Measurements from ENCODE around the gene ACR. TPM values are rescaled to one million over a fixed set of nuclear protein-coding genes. Genes with fewer than 3 reads are reported as not detected.

ACR gene
- total RNA-seq, 1 donor = not detected

DNA sequence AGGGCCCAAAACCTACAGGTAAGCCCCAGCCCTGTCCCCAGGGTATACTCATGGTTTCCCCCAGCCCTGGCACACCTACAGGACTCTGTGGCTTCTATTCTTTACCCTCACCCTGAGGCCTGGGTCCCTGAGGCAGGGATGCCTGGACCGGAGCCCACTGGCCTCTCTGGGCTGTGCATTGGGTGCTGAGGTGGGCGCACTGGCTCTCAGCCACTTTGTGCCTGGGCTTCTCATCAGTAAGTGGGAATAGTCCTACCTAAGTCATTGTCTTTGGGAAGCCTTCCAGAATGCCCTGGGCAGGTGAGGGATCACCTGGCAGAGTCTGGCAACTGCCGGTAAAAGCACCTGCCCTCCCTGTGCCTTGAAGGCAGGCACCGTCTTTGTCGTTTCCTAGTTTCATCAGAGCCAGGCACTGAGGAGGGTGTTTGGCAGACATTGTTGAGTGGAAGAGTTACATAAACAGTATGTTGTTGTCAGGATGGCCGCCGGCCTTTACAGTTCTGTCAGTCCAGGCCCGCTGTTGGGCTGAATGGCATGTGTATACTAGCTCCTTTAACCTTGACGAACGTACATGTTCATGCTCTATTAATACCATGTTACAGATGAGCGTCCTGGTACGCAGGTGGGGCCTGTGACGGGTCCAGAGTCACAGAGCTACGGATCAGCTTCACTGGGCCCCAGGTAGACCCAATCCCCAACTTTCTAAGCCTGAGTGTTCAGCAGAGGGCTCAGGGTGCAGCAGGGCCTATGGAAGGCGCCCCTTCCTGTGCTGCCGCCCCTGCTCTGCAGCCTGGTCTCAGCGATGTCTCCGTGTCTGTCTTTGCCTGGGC is 42.4 kb upstream of the ACR start:
- TF ChIP-seq, protein P1, sequence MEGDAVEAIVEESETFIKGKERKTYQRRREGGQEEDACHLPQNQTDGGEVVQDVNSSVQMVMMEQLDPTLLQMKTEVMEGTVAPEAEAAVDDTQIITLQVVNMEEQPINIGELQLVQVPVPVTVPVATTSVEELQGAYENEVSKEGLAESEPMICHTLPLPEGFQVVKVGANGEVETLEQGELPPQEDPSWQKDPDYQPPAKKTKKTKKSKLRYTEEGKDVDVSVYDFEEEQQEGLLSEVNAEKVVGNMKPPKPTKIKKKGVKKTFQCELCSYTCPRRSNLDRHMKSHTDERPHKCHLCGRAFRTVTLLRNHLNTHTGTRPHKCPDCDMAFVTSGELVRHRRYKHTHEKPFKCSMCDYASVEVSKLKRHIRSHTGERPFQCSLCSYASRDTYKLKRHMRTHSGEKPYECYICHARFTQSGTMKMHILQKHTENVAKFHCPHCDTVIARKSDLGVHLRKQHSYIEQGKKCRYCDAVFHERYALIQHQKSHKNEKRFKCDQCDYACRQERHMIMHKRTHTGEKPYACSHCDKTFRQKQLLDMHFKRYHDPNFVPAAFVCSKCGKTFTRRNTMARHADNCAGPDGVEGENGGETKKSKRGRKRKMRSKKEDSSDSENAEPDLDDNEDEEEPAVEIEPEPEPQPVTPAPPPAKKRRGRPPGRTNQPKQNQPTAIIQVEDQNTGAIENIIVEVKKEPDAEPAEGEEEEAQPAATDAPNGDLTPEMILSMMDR (IDR thresholded peaks at IDR 0.05; ENCODE audit: insufficient read depth, low read depth, low read length) = no peak
- no peak overlapping the region for H3K4me3 ChIP-seq (ENCODE audit: low read depth, low read length)
- DNase-seq (ENCODE audit: low read depth) = no peak

DNA sequence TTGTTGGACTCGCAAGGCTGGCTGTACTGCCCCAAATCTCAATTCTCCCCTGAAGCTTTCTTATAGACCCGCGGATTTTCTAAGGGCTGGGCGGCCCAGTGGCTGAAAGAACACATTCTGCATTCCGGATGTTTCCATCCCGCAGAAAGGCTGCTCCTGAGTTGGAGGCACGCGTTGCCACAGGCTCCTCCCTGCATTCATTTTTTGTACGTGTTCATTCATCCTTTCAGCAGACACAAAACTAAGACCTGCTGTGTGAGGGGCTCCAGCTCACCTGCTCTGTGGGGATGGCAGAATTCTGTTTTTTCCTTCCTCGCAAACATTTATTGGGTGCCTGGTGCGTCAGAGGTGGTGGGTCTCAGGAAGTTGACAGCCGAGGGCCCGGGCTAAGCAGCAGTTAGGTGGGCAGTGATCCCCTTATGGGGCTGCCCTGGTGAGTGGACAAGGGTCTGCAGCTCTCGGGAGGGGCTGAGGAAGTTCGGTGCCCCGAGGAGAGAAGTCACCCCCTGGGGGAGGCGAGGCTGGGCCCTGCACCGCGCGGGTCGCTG is 41.7 kb upstream of the ACR start:
- DNase-seq (ENCODE audit: low read depth) = no peak
- TF ChIP-seq, protein P1 (IDR thresholded peaks at IDR 0.05; ENCODE audit: insufficient read depth, low read depth, low read length) = no peak
- no peak overlapping the region for H3K4me3 ChIP-seq (ENCODE audit: low read depth, low read length)

DNA sequence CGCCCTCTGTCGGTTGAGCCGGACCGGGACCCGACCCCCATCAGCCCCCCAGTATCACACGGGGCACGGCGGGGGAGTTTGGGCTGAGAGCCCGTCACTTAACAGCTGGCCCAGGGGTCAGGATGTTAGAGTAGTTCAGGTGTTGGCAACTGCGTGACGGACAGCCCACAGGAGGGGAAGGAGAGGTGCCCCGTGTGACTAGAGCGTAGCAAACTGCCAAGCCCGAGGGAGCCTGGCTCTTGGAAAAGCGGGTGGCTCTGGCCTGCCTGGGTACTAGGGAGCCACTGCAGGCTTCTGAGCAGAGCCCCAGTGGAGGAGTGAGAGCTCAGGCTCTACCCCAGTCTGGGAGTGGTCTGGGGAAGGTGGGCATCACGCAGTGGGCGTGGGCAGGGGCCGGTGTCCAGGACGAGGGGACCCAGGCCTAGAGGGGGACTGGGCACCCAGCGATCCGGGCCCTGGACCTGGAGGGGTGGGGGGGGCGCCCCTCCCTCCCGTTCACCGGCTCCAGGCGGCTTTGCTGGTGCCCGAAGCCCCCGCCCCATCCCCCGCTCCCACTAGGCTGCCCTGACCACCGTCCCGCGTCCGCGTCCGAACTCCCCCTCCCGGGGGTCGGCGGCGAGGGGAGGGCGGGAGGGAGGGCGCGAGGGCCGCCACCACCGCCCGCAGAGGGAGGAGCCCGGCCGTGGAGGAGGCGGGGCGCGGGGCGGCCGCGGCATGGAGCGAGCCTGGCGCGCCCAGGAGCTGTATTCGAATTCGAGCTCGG is 41.0 kb upstream of the ACR start:
- TF ChIP-seq, protein P1 (IDR thresholded peaks at IDR 0.05; ENCODE audit: insufficient read depth, low read depth, low read length) = peak; percentile 42
- peak; percentile 10 for DNase-seq (ENCODE audit: low read depth)
- H3K4me3 ChIP-seq (ENCODE audit: low read depth, low read length) = peak overlapping the region; percentile 60

DNA sequence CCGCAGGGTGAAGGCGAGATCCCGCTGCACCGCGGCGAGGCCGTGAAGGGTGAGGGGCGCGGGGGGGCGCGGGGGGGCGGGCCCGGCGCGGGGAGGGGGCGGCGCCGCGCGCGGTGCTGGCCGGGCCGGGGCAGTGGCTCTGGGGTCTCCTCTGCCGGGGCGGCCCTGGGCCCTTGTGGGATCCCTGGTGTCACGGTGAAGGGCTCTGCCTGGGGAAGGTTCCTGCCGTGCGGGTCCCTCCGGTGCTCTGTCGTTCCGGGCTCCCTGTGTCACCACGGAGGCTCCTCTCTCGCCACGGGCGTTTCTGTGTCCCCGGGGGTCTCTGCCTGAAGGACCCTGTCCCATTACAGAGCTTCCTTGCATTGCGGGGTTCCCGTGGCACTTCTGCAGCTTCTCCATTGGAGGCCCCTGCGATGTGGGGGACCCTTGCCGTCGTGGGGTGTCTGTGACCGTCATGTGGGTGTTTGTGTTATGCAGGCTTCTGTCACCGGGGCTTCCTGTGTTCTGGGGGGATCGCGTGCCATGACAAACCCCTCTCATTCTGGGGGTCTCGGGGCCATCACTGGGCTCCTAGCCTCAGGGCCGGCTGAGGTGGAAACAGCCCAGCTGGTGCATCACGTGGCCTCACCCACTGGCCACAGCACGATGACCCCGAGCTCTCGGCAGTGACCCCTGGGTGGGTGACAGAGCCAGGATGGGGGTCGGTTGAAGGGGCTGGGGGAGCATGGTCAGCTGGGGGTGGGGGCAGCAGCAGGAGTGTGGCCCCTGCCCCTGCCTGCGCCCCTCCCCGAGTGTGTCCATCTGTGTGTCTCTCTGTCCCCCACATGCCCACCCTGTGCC is 40.1 kb upstream of the ACR start:
- DNase-seq (ENCODE audit: low read depth) = no peak
- H3K4me3 ChIP-seq (ENCODE audit: low read depth, low read length) = peak overlapping the region; percentile 60

DNA sequence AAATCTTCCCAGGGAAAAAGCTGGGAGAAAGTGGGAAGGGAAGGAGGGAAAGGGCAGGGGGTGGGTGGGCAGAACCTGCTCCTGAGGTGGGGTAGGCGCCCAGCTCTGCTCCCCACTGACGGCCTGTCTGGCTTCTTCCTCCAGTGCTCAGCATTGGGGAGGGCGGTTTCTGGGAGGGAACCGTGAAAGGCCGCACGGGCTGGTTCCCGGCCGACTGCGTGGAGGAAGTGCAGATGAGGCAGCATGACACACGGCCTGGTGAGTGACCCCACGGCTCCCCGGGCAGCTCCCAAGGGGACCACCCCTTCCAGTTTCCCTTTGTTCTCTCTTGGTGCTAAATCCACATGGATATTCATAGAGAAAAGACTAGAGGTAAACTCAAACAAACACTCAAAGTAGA is 39.5 kb upstream of the ACR start:
- DNase-seq (ENCODE audit: low read depth) = no peak
- TF ChIP-seq, protein P1 (IDR thresholded peaks at IDR 0.05; ENCODE audit: insufficient read depth, low read depth, low read length) = no peak

More for the DNA sequence above, 40.1 kb upstream of the ACR start:
- TF ChIP-seq, protein P1 (IDR thresholded peaks at IDR 0.05; ENCODE audit: insufficient read depth, low read depth, low read length) = no peak

More for the DNA sequence above, 39.5 kb upstream of the ACR start:
- H3K4me3 ChIP-seq (ENCODE audit: low read depth, low read length) = no peak overlapping the region

Measured in fibroblast of villous mesenchyme (primary cell).